ENCODE data around the gene NLRC5.

GRCh38 chr16:57062329-57062728 is 73.0 kb downstream of the NLRC5 start:
- TF ChIP-seq GATA3 (IDR thresholded peaks at IDR 0.05; ENCODE audit: low read depth, low read length) (no peak), GATA2 (IDR thresholded peaks at IDR 0.05; ENCODE audit: low read depth, low read length) (peak; percentile 84)

Measured in SH-SY5Y (cell line).